Chondrocyte (in vitro differentiated cells): ENCODE results near the gene EID3. TPM values are rescaled to one million over a fixed set of nuclear protein-coding genes. Genes with fewer than 3 reads are reported as not detected.
"Not testable (repeated sequence)": the region's sequence is repeated elsewhere in the genome, so short reads cannot be mapped to it uniquely, and the experiment has no call there.

Experiments used
- DNase-seq: peaks from one replicate; pipeline ENCODE4 v3.0.0; 2021; ENCODE audit warnings: mixed read lengths, low spot score
- H3K27ac Mint-ChIP-seq: one replicate; pipeline ENCODE4 v1.8.0; 2021; ENCODE audit warnings: mild to moderate bottlenecking, moderate library complexity, mixed read lengths; ENCODE audit not compliant: unreplicated experiment
- H3K27me3 Mint-ChIP-seq: 2 replicates; pipeline ENCODE4 v1.8.0; 2021; ENCODE audit warnings: low read depth, mixed read lengths
- H3K36me3 Mint-ChIP-seq: 2 replicates; pipeline ENCODE4 v1.8.0; 2021; ENCODE audit warnings: low read depth, mixed read lengths
- H3K4me1 Mint-ChIP-seq: 2 replicates; pipeline ENCODE4 v1.8.0; 2021; ENCODE audit warnings: low read depth, mild to moderate bottlenecking, mixed read lengths
- H3K4me3 Mint-ChIP-seq: one replicate; pipeline ENCODE4 v1.8.0; 2021; ENCODE audit warnings: mild to moderate bottlenecking, moderate library complexity, mixed read lengths; ENCODE audit not compliant: unreplicated experiment
- H3K9me3 Mint-ChIP-seq: 2 replicates; pipeline ENCODE4 v1.8.0; 2021; ENCODE audit warnings: low read depth, mixed read lengths
- total RNA-seq: library from RNA; stranded (reverse); gene quantifications from 3 replicates; pipeline ENCODE4 v1.2.1, GENCODE V29; 2021
- TF ChIP-seq, protein P1 (sequence below): fragments of 200-600 bp; sonication (generic); IDR thresholded peaks from 2 replicates; pipeline ENCODE4 v1.5.0; 2021; ENCODE audit warnings: antibody characterized with exemption, mild to moderate bottlenecking, moderate library complexity

Gene EID3
- total RNA-seq, 1 donor from 2014 or later, result 1.5 TPM

DNA sequence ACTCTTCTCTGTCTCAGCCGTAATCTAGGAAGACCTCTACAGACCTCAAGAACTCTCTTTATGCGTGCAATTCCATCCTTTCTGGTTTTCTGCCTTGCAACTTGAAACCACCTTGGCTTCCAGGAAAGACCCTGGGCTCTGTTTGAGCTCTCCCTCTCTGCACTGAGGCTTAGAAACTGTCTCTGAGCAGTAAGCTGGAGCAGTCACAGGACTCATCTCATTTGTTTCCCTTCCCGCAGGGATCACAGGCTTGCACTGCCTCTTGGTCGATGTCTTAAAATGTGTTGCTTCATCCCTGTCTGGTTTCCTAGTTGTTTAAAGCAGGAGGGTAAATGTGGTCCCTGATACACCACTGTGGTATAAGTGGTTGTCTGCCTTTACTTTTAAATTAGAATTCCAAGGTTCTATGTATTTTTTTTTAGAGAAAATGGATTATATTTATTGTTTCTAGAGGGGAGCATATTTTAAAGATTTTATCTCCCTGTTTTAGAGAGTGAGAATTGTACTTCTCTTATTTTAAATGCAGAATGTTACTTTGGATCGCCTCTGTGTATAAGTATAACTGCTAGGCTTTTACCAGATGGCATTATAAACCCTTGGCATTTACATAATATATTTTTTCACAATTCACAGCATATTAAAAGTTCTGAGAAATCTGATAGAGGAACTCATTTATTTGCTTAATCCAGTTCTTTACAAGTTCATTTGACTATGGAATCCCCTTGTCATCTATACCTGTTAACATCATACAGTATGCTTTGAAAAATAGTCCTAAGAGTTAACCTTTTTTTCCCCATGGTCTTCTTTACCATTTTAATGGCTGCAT, 26.4 kb downstream of the EID3 start:
- DNase-seq, result no peak
- H3K4me3 Mint-ChIP-seq, result no peak overlapping the region
- H3K36me3 Mint-ChIP-seq, result peaks cover 23% of the 10 kb centered on the region
- TF ChIP-seq, protein P1, sequence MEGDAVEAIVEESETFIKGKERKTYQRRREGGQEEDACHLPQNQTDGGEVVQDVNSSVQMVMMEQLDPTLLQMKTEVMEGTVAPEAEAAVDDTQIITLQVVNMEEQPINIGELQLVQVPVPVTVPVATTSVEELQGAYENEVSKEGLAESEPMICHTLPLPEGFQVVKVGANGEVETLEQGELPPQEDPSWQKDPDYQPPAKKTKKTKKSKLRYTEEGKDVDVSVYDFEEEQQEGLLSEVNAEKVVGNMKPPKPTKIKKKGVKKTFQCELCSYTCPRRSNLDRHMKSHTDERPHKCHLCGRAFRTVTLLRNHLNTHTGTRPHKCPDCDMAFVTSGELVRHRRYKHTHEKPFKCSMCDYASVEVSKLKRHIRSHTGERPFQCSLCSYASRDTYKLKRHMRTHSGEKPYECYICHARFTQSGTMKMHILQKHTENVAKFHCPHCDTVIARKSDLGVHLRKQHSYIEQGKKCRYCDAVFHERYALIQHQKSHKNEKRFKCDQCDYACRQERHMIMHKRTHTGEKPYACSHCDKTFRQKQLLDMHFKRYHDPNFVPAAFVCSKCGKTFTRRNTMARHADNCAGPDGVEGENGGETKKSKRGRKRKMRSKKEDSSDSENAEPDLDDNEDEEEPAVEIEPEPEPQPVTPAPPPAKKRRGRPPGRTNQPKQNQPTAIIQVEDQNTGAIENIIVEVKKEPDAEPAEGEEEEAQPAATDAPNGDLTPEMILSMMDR, result no peak
- no peak overlapping the region for H3K27ac Mint-ChIP-seq
- no peaks in the 10 kb centered on the region for H3K9me3 Mint-ChIP-seq
- H3K27me3 Mint-ChIP-seq, result no peaks in the 10 kb centered on the region
- H3K4me1 Mint-ChIP-seq, result no peaks in the 10 kb centered on the region

DNA sequence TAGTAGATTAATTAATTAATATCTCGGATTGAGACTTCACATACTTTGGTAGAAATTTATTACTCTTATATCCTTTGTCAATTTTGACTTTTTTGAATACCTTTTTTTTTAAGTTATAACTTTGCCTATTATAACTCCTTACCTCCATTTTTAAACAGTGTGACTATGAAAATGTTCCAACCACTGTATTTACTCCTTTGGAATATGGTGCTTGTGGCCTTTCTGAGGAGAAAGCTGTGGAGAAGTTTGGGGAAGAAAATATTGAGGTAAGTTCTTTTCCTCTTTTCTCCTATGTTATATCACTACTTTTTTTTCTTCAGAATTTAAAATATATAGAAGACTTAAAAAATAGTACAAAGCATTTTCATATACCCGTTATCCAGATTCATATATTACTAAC, 27.8 kb downstream of the EID3 start:
- Mint-ChIP-seq H3K4me1 (no peaks in the 10 kb centered on the region), H3K9me3 (no peaks in the 10 kb centered on the region), H3K27me3 (no peaks in the 10 kb centered on the region), H3K4me3 (no peak overlapping the region), H3K36me3 (peaks cover 18% of the 10 kb centered on the region), H3K27ac (no peak overlapping the region)
- TF ChIP-seq, protein P1, result no peak
- DNase-seq, result no peak

DNA sequence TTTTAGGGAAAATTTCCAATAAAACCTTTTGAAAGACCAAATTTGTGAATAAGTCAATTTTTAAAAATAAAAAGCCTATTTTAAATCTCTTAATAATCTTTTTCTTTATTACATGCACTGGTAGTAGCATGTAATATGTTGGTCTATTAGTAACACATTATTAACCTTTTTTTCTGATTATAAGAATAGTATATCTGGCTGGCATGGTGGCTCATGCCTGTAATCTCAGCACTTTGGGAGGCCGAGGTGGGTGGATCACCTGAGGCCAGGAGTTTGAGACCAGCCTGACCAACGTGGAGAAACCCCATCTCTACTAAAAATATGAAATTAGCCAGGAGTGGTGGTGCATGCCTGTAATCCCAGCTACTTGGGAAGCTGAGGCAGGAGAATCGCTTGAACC, 28.7 kb downstream of the EID3 start:
- H3K27ac Mint-ChIP-seq, result not testable (repeated sequence)

DNA sequence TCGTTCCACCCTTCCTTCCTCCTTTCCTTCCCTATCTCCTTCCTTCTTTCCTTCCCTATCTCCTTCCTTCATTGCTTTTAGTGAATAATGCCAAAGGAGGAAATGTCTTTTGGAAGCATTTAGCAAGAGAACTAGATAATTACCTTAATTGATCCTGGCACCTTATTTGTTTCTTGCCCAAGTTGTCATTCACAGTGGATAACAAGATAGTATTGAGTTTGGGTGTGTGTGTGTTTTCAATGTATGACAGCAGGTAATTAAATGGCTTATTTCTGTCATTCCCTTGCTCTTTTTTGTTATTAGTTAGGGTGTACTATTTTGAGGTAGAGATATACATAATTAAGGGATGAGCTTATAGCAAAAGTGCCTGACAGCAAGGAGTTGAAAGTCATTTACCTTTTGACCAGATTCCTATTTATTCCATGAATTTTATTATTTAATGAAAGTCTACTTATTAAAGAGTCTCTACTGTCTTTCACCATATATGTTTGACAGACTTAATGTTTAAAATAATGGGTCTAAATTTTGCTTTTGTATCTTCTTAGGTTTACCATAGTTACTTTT, 30.2 kb downstream of the EID3 start:
- no peak for DNase-seq
- H3K36me3 Mint-ChIP-seq, result peaks cover 11% of the 10 kb centered on the region
- H3K4me3 Mint-ChIP-seq, result no peak overlapping the region
- H3K27me3 Mint-ChIP-seq, result no peaks in the 10 kb centered on the region
- no peak overlapping the region for H3K27ac Mint-ChIP-seq
- H3K9me3 Mint-ChIP-seq, result no peaks in the 10 kb centered on the region
- TF ChIP-seq, protein P1, result no peak
- peaks cover under 1% of the 10 kb centered on the region for H3K4me1 Mint-ChIP-seq

More for the DNA sequence above, 28.7 kb downstream of the EID3 start:
- not testable (repeated sequence) for DNase-seq, H3K4me3 Mint-ChIP-seq, H3K9me3 Mint-ChIP-seq, H3K4me1 Mint-ChIP-seq, H3K27me3 Mint-ChIP-seq
- peaks cover 14% of the 10 kb centered on the region for H3K36me3 Mint-ChIP-seq

DNA sequence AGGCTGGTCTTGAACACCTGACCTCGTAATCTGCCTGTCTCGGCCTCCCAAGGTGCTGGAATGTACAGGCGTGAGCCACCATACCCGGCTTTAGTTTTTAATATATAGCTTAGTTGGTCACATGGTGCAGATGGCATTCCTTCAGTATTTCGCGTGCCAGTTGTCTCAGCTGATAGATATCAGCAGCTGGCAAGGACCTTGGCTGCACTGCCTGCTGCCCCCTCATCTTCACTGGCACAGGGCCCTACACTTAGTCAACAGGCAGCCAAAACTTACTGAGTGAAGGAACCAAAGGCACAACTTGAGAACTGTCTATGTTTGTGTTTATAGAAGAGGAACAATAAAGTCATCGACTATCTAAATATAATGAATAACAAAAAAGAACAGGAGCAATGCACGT, 31.0 kb downstream of the EID3 start:
- no peaks in the 10 kb centered on the region for H3K27me3 Mint-ChIP-seq
- H3K4me3 Mint-ChIP-seq, result no peak overlapping the region
- no peak for DNase-seq
- H3K4me1 Mint-ChIP-seq, result peaks cover 9% of the 10 kb centered on the region
- peaks cover 14% of the 10 kb centered on the region for H3K36me3 Mint-ChIP-seq
- no peak overlapping the region for H3K27ac Mint-ChIP-seq
- TF ChIP-seq, protein P1, result no peak
- H3K9me3 Mint-ChIP-seq, result no peaks in the 10 kb centered on the region

DNA sequence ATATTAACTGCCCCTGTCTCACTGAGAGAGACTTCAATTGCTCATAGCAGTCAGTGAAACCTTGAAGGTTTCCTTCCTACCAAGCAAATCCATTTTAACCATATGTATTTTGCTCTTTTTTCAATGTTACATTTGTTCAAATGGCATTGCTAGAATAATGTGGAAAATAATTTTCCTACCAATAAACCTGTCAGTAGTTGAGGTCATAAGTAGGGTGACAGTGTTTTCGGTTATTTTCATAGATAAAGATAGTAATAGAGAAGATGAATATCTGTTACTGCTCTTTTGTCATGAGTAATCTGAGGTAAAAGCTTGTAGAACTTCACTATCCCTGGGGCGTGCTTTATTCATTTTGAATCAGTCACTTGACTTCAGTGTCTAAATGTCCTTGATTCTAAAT, 32.6 kb downstream of the EID3 start:
- no peaks in the 10 kb centered on the region for H3K27me3 Mint-ChIP-seq
- H3K4me3 Mint-ChIP-seq, result no peak overlapping the region
- H3K36me3 Mint-ChIP-seq, result peaks cover 15% of the 10 kb centered on the region
- H3K9me3 Mint-ChIP-seq, result no peaks in the 10 kb centered on the region
- no peak overlapping the region for H3K27ac Mint-ChIP-seq
- TF ChIP-seq, protein P1, result no peak
- no peak for DNase-seq
- H3K4me1 Mint-ChIP-seq, result peaks cover 24% of the 10 kb centered on the region
